ENCODE data around the gene TNFSF11.

DNA sequence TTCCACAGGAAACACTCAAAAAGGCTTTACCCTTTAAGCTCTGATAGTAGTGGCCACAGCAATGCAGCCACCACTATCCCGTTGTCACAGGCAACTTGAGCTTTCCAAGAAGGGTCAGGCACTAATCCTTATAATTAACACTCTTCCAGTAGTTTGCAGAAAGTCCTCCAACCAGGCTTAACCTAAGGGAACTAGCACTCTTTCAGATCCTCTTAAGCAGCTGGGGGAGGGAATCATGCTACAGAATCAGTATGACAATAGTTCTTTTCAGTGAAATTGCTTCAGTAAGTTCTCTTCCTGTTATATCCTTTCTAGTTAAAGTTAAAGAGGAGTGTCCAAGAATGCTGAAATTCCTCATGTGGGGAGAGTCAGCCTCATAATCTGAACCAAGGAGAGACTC lies 82.2 kb downstream of the TNFSF11 start:
- no peak for TF ChIP-seq POLR2A (IDR thresholded peaks at IDR 0.05; ENCODE audit: low read length)
- TF ChIP-seq GATA1 (IDR thresholded peaks at IDR 0.05; ENCODE audit: low read depth, low read length): no peak

Data from erythroblast (primary cell).